ENCODE measurements around the gene SCO1. TPM values are rescaled to one million over a fixed set of nuclear protein-coding genes. Genes with fewer than 3 reads are reported as not detected.
"Not testable (repeated sequence)": the region's sequence is repeated elsewhere in the genome, so short reads cannot be mapped to it uniquely, and the experiment has no call there.

SCO1 gene
- total and polyA plus RNA-seq, 4 donors, result 9.5 to 24.4 (median 16.4) TPM

DNA sequence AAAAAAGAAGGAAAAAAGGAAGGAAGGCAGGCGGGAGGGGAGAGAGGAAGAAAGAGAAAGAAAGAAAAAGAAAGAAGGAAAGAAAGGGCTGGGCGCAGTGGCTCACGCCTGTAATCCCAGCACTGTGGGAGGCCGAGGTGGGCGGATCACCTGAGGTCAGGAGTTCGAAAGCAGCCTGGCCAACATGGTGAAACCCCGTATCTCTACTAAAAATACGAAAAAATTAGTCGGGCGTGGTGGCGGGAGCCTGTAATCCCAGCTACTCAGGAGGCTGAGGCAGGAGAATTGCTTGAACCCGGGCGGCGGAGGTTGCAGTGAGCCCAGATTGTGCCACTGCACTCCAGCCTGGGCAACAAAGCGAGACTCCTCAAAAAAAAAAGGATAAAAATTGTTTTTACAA is 32.9 kb upstream of the SCO1 start:
- ATAC-seq (ENCODE audit: low FRiP score); H3K27me3 ChIP-seq (ENCODE audit: control insufficient read depth in 1 of 2, insufficient read depth in 2 of 2, low read length in 1 of 2); DNase-seq; H3K4me1 ChIP-seq (ENCODE audit: control insufficient read depth in 1 of 2, insufficient read depth in 2 of 2, low read length in 2 of 2); H3K36me3 ChIP-seq (ENCODE audit: control insufficient read depth in 1 of 2, insufficient read depth in 2 of 2, low read length in 1 of 2); H3K9me3 ChIP-seq (ENCODE audit: control insufficient read depth, low read length): not testable (repeated sequence)
- Histone ChIP-seq H3K27ac (ENCODE audit: low read depth in 1 of 2, low read length in 2 of 2) (peak overlapping the region; percentile 48 to 76), H3K4me3 (ENCODE audit: low read length in 2 of 2) (peak overlapping the region; percentile 8 to 70)
- intact Hi-C loops (cut with DNase I), result loop anchor here in 1 of 2 donors (10.0 kb wide), 1 partner anchor 45 kb away; no protein-coding TSS in a partner anchor
- 7 to 13% methylated on average over 15 of the region's 15 CpGs for WGBS, 2 donors

- WGBS, 2 donors, result 1 to 2% methylated on average over 68 to 79 of the region's 79 CpGs
- peak; percentile 88 to 93 for DNase-seq
- H3K36me3 ChIP-seq (ENCODE audit: control insufficient read depth in 1 of 2, insufficient read depth in 2 of 2, low read length in 1 of 2), result peaks cover 2% of the 10 kb centered on the region in 2 donors
- H3K4me1 ChIP-seq (ENCODE audit: control insufficient read depth in 1 of 2, insufficient read depth in 2 of 2, low read length in 2 of 2), result no peaks in the 10 kb centered on the region
- ATAC-seq (ENCODE audit: low FRiP score), result peak; percentile 96
- no peaks in the 10 kb centered on the region for H3K27me3 ChIP-seq (ENCODE audit: control insufficient read depth in 1 of 2, insufficient read depth in 2 of 2, low read length in 1 of 2)
- intact Hi-C loops (cut with DNase I), result loop anchor here in 1 of 2 donors (5.0 to 10.0 kb wide), 2 partner anchors 45 to 82 kb away; no protein-coding TSS in a partner anchor
- H3K9me3 ChIP-seq (ENCODE audit: control insufficient read depth, low read length), result no peaks in the 10 kb centered on the region
- H3K4me3 ChIP-seq (ENCODE audit: low read length in 2 of 2), result peak within 1 kb of the TSS; percentile 39 to 70
- H3K27ac ChIP-seq (ENCODE audit: low read depth in 1 of 2, low read length in 2 of 2), result peak within 1 kb of the TSS; percentile 76 to 87
These were observed 32.2 kb upstream of the SCO1 start, which contains the start of gene TMEM220 for GRCh38 chr17:10729334-10730193. TSS of gene TMEM220 (minus strand) at chr17:10730023. CDS start at chr17:10729851, 172 bp downstream.

DNA sequence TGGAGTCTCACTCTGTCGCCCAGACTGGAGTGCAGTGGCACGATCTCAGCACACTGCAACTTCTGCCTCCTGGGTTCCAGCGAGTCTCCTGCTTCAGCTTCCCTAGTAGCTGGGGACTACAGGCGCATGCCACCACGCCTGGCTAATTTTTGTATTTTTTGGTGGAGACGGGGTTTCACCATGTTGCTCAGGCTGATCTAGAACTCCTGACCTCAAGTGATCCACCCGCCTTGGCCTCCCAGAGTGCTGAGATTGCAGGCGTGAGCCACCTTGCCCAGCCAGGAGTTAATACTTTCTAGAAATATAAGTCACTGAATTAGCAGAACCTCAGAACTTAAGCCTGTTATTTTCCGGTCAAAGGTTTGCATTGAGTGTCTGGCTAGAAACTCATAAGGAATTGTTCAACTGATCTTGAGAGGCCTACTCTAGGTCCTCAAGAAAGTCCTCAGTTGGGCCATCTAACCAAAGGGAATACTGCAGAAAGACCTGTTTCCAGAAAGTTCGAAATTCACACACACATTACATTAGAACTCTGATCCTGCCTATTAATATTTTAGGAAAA is 31.1 kb upstream of the SCO1 start:
- no peak overlapping the region for H3K27ac ChIP-seq (ENCODE audit: low read depth in 1 of 2, low read length in 2 of 2)
- intact Hi-C loops (cut with DNase I), result loop anchor here in 1 of 2 donors (5.0 kb wide), 1 partner anchor 81 kb away; no protein-coding TSS in a partner anchor
- WGBS, 2 donors, result 90 to 95% methylated on average over 10 of the region's 10 CpGs

GRCh38 chr17:10727192-10727591 is 29.9 kb upstream of the SCO1 start:
- intact Hi-C loops (cut with DNase I), result loop anchor here in 1 of 2 donors (5.0 kb wide), 1 partner anchor 80 kb away; no protein-coding TSS in a partner anchor
- peaks cover 2 to 6% of the 10 kb centered on the region in 2 donors for H3K36me3 ChIP-seq (ENCODE audit: control insufficient read depth in 1 of 2, insufficient read depth in 2 of 2, low read length in 1 of 2)
- H3K27ac ChIP-seq (ENCODE audit: low read depth in 1 of 2, low read length in 2 of 2), result no peak overlapping the region
- WGBS, 2 donors, result 81 to 83% methylated on average over 5 of the region's 5 CpGs
- no peaks in the 10 kb centered on the region for H3K9me3 ChIP-seq (ENCODE audit: control insufficient read depth, low read length)
- no peak for ATAC-seq (ENCODE audit: low FRiP score)
- no peak overlapping the region for H3K4me3 ChIP-seq (ENCODE audit: low read length in 2 of 2)
- no peak for DNase-seq
- no peaks in the 10 kb centered on the region for H3K27me3 ChIP-seq (ENCODE audit: control insufficient read depth in 1 of 2, insufficient read depth in 2 of 2, low read length in 1 of 2)
- H3K4me1 ChIP-seq (ENCODE audit: control insufficient read depth in 1 of 2, insufficient read depth in 2 of 2, low read length in 2 of 2), result no peaks in the 10 kb centered on the region

More for the DNA sequence above, 31.1 kb upstream of the SCO1 start:
- H3K36me3 ChIP-seq (ENCODE audit: control insufficient read depth in 1 of 2, insufficient read depth in 2 of 2, low read length in 1 of 2), result peaks cover 2% of the 10 kb centered on the region in 2 donors
- ATAC-seq (ENCODE audit: low FRiP score) (no peak), DNase-seq (no peak)
- no peaks in the 10 kb centered on the region for H3K4me1 ChIP-seq (ENCODE audit: control insufficient read depth in 1 of 2, insufficient read depth in 2 of 2, low read length in 2 of 2)
- no peaks in the 10 kb centered on the region for H3K27me3 ChIP-seq (ENCODE audit: control insufficient read depth in 1 of 2, insufficient read depth in 2 of 2, low read length in 1 of 2)
- no peak overlapping the region for H3K4me3 ChIP-seq (ENCODE audit: low read length in 2 of 2)
- no peaks in the 10 kb centered on the region for H3K9me3 ChIP-seq (ENCODE audit: control insufficient read depth, low read length)

DNA sequence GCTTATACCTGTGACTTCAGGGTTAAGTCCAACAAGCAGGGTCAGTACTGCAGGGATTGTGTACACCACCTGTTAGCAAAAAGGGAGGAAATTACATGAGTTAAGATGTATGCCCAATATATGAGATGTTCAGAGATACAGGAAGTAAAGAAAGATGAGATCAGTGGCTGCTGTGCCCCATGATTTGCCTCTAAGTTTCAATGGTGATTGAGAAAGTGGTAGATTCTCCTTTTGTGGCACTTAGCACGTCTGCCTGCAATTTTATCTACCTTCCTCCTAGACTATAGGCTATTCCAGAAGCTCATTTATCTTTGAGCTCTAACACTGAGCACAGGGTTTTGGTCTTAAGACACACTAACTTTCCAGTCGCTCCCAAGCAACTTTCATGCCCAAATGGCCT is 28.9 kb upstream of the SCO1 start:
- peaks cover 2 to 6% of the 10 kb centered on the region in 2 donors for H3K36me3 ChIP-seq (ENCODE audit: control insufficient read depth in 1 of 2, insufficient read depth in 2 of 2, low read length in 1 of 2)
- intact Hi-C loops (cut with DNase I), result loop anchor here in 1 of 2 donors (5.0 kb wide), 1 partner anchor 79 kb away; no protein-coding TSS in a partner anchor

GRCh38 chr17:10725262-10725661 is 27.9 kb upstream of the SCO1 start:
- intact Hi-C loops (cut with DNase I), result loop anchor here in 1 of 2 donors (5.0 kb wide), 1 partner anchor 78 kb away; no protein-coding TSS in a partner anchor

More for the DNA sequence above, 28.9 kb upstream of the SCO1 start:
- 56 to 66% methylated on average over 2 of the region's 2 CpGs for WGBS, 2 donors
- Histone ChIP-seq H3K9me3 (ENCODE audit: control insufficient read depth, low read length) (no peaks in the 10 kb centered on the region), H3K27ac (ENCODE audit: low read depth in 1 of 2, low read length in 2 of 2) (no peak overlapping the region), H3K4me1 (ENCODE audit: control insufficient read depth in 1 of 2, insufficient read depth in 2 of 2, low read length in 2 of 2) (no peaks in the 10 kb centered on the region), H3K4me3 (ENCODE audit: low read length in 2 of 2) (no peak overlapping the region), H3K27me3 (ENCODE audit: control insufficient read depth in 1 of 2, insufficient read depth in 2 of 2, low read length in 1 of 2) (no peaks in the 10 kb centered on the region)
- no peak for ATAC-seq (ENCODE audit: low FRiP score)
- DNase-seq, result no peak

DNA sequence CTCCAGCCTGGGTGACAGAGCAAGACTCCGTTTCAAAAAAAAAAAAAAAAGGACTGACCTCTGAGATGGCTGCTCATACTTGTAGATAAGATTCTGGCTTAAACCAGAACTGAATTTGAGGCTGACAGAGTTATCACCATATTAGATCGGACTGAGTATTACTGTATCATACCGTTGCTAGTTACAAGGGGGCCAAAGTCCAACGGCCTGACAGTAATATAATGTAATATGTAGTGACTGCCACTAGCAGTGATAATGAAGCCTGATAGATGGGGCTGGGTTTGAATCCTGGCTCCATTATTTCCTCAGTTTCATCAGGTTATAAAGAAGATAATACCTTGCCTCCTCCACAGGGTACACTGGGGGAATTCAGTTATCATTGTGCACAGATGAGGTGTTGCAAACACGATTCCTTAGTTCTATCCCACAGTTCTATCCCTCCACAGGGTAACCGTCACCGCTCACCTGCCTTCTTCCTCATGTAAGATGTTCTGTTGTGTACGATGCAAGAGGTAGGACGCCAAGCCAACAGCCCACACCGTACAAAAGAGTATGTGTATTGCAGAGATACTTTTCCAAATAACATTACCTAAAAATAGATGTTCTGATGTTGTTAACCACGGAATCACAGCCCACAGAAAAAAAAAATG is 27.3 kb upstream of the SCO1 start:
- intact Hi-C loops (cut with DNase I), result loop anchor here in 1 of 2 donors (5.0 kb wide), 1 partner anchor 77 kb away; no protein-coding TSS in a partner anchor
- WGBS, 2 donors, result 84 to 87% methylated on average over 11 of the region's 11 CpGs
- no peak for ATAC-seq (ENCODE audit: low FRiP score)

More at GRCh38 chr17:10725262-10725661, 27.9 kb upstream of the SCO1 start:
- DNase-seq (no peak), ATAC-seq (ENCODE audit: low FRiP score) (no peak)
- H3K4me1 ChIP-seq (ENCODE audit: control insufficient read depth in 1 of 2, insufficient read depth in 2 of 2, low read length in 2 of 2), result no peaks in the 10 kb centered on the region
- no peaks in the 10 kb centered on the region for H3K27me3 ChIP-seq (ENCODE audit: control insufficient read depth in 1 of 2, insufficient read depth in 2 of 2, low read length in 1 of 2)
- no peak overlapping the region for H3K4me3 ChIP-seq (ENCODE audit: low read length in 2 of 2)
- H3K27ac ChIP-seq (ENCODE audit: low read depth in 1 of 2, low read length in 2 of 2), result no peak overlapping the region
- H3K36me3 ChIP-seq (ENCODE audit: control insufficient read depth in 1 of 2, insufficient read depth in 2 of 2, low read length in 1 of 2), result peaks cover 2 to 6% of the 10 kb centered on the region in 2 donors
- no peaks in the 10 kb centered on the region for H3K9me3 ChIP-seq (ENCODE audit: control insufficient read depth, low read length)
- 75% methylated on average over 3 of the region's 3 CpGs for WGBS, 2 donors

GRCh38 chr17:10718547-10718946 is 21.2 kb upstream of the SCO1 start:
- ATAC-seq (ENCODE audit: low FRiP score) (no peak), DNase-seq (no peak)
- intact Hi-C loops (cut with DNase I), result no loop called here
- H3K27ac ChIP-seq (ENCODE audit: low read depth in 1 of 2, low read length in 2 of 2), result no peak overlapping the region
- no peak overlapping the region for H3K4me3 ChIP-seq (ENCODE audit: low read length in 2 of 2)
- WGBS, 2 donors, result 38 to 48% methylated on average over 1 of the region's 1 CpG
- H3K9me3 ChIP-seq (ENCODE audit: control insufficient read depth, low read length), result no peaks in the 10 kb centered on the region
- H3K36me3 ChIP-seq (ENCODE audit: control insufficient read depth in 1 of 2, insufficient read depth in 2 of 2, low read length in 1 of 2), result peaks cover 0 to 4% of the 10 kb centered on the region in 2 donors
- no peaks in the 10 kb centered on the region for H3K4me1 ChIP-seq (ENCODE audit: control insufficient read depth in 1 of 2, insufficient read depth in 2 of 2, low read length in 2 of 2)
- no peaks in the 10 kb centered on the region for H3K27me3 ChIP-seq (ENCODE audit: control insufficient read depth in 1 of 2, insufficient read depth in 2 of 2, low read length in 1 of 2)

More for the DNA sequence above, 27.3 kb upstream of the SCO1 start:
- no peak overlapping the region for H3K4me3 ChIP-seq (ENCODE audit: low read length in 2 of 2)
- peaks cover 2 to 6% of the 10 kb centered on the region in 2 donors for H3K36me3 ChIP-seq (ENCODE audit: control insufficient read depth in 1 of 2, insufficient read depth in 2 of 2, low read length in 1 of 2)
- no peaks in the 10 kb centered on the region for H3K4me1 ChIP-seq (ENCODE audit: control insufficient read depth in 1 of 2, insufficient read depth in 2 of 2, low read length in 2 of 2)
- H3K27ac ChIP-seq (ENCODE audit: low read depth in 1 of 2, low read length in 2 of 2), result no peak overlapping the region
- H3K9me3 ChIP-seq (ENCODE audit: control insufficient read depth, low read length), result no peaks in the 10 kb centered on the region
- no peaks in the 10 kb centered on the region for H3K27me3 ChIP-seq (ENCODE audit: control insufficient read depth in 1 of 2, insufficient read depth in 2 of 2, low read length in 1 of 2)
- DNase-seq, result no peak
